Dermis microvascular lymphatic vessel endothelial cell (primary cell): Measurements from ENCODE around the gene ZNF717. TPM values are rescaled to one million over a fixed set of nuclear protein-coding genes. Genes with fewer than 3 reads are reported as not detected.
"Not testable (repeated sequence)": the region's sequence is repeated elsewhere in the genome, so short reads cannot be mapped to it uniquely, and the experiment has no call there.

ENCODE experiments used
- DNase-seq, 2 donors: peaks; one replicate each; pipeline versions ENCODE4 v3.0.0 to v3.0.0-alpha.2; 2010; ENCODE audit warnings: low read depth in 2 of 2
- total RNA-seq: library from RNA; depleted of rRNA; stranded (reverse); fragments of >200 nt; gene quantifications from 2 replicates; pipeline ENCODE4 v1.2.1, GENCODE V29; 2014

ZNF717 gene
- 7.2 TPM in 2 replicates for total RNA-seq

GRCh38 chr3:75785081-75785755 lies at the start of gene ZNF717:
ZNF717 (minus strand) TSS chr3:75785549; CDS start chr3:75783362, 2,187 bp downstream.
- DNase-seq, result peak; percentile 77 to 84

DNA sequence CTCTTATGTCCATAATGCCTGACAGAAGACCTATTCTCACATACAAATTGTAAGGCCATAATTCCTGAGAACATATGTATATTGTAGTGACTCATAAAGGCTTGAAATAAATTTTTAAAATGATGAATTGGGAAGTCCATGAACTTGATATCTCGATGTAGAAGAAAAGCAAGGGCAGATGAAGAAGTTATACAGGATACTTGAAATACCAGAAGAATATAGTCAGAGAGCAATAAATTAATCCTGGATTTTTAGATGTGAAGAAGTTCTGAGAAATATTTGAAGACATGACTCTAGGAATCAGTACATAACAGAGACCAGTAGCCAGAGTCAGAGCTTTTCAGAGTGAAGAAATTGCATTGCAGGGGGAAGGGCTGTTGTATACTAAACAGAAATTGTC lies 45.7 kb upstream of the ZNF717 start:
- DNase-seq, result not testable (repeated sequence)

GRCh38 chr3:75818019-75818418 lies 32.7 kb upstream of the ZNF717 start:
- DNase-seq, result not testable (repeated sequence)

DNA sequence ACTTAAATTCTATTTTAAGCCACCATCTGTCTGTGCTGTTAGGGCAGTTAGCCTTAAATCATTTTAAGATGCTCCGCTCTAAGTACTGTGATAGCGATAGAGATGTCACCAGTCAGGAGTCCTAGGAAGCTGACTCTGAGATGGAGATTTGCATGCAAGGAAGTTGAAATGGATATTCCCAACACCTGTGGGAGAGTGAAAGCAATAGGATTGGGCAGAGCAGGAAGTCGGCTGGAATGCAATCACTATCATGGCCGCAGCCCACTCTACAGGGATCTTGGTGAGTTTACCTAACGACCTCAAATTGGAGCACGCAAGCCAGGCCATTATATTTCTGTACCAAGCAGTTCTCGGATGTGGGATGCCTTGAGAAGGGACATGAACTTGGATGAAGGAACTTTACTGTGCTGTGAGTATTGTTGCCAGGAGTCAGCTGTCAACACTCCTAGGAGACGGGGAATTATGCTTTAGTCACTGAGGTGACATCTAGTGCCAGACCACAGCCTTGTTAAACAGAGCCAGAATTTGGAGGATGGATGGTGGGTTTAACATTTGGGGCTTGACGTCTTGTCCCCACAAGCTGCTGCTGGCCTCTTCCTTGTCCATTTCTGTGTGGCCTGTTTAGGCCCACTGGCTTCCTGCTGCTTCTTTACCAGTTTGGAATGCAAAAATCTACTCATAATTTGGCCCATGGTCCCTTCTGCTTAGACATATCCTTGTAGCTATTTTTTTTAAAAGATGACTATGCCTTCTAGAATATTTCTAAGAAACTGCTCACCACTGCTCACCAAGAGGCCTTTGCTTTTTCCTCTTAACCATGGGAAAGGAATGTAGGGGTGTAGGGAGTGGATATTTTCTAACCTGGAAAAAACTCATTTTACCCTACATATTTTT lies 31.2 kb upstream of the ZNF717 start:
- not testable (repeated sequence) for DNase-seq

GRCh38 chr3:75814797-75815196 lies 29.4 kb upstream of the ZNF717 start:
- no peak for DNase-seq

DNA sequence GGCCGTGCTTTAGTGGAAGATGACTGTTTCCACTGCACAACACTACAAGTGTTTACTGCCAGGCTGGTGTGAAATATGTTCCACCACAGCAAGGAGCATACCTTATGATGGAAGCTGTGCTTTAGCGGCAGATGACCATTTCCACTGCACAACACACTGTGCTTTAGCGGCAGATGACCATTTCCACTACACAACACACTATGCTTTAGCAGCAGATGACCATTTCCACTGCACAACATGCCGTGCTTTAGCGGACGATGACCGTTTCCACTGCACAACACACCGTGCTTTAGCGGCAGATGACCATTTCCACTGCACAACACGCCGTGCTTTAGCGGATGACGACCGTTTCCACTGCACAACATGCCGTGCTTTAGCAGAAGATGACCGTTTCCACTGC lies 2.8 kb downstream of the ZNF717 start:
- no peak for DNase-seq

GRCh38 chr3:75781079-75781745 lies 4.1 kb downstream of the ZNF717 start:
- DNase-seq, result no peak

GRCh38 chr3:75777742-75778141 lies 7.6 kb downstream of the ZNF717 start:
- DNase-seq, result peak; percentile 9 to 15

DNA sequence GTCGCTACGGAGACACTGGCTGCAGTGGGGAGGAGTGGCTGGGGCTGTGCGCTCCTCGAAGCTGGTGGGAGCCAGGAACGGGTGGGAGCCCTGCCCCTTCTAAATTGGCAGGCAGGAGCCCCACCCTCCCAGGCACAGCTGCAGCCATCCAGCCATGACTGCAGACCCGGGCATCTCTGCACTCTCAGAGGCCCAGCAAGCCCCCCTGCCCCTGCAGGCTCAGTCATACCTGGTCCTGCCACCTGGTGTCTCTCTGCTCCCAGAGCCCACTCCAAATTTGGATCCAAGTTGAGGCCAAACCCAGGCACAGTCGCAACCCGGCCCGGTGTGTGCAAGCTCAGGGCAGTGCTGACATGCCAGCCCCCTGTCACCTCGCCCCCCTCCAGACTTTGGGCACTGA lies 13.7 kb downstream of the ZNF717 start:
- DNase-seq, result not testable (repeated sequence)

DNA sequence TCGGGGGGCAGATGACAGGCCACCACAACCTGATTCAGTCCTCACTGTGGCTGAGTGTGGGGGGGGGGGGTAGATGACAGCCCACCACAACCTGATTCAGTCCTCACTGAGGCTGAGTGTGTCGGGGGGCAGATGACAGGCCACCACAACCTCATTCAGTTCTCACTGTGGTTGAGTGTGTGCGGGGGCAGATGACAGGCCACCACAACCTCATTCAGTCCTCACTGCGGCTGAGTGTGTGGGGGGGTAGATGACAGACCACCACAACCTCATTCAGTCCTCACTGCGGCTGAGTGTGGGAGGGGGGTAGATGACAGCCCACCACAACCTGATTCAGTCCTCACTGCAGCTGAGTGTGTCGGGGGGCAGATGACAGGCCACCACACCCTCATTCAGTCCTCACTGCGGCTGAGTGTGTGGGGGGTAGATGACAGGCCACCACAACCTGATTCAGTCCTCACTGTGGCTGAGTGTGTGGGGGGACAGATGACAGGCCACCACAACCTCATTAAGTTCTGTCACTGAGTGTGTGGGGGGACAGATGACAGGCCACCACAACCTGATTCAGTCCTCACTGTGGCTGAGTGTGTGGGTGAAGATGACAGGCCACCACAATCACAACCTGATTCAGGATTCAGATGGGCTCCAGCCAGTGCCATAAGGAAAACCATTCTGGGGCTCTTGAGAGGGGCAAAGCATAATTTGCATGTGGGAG lies 16.9 kb downstream of the ZNF717 start:
- DNase-seq, result no peak

- peak in 1 of 2 donors; percentile 5 for DNase-seq
Observed at GRCh38 chr3:75737831-75738493, 47.4 kb downstream of the ZNF717 start.

- no peak for DNase-seq
Observed at GRCh38 chr3:75727985-75728384, 57.4 kb downstream of the ZNF717 start.

DNA sequence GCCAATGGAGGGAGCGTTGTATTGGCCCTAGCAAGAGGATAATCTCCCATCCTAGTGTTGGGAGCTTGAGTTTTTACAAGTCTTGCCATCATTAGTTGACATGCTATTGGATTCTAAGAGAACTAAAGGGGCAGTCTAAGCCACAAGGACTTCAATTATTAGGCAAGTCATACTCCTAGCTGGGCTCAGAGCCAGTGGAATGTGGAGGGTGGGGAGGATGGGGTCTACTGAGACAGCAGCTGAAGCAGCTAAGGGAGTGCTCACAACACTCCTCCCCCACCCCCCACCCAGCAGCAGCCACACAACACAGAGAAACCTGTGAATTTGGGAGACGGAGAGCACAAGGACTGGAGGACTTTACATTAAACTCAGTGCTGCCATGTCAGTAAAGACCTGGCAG lies 93.3 kb downstream of the ZNF717 start:
- DNase-seq, result no peak

GRCh38 chr3:75687323-75687722 lies 98.0 kb downstream of the ZNF717 start:
- DNase-seq, result no peak

Other genes with a start within 250 kb of the ZNF717 start
- gene FRG2C, start 121.2 kb downstream of the ZNF717 start, total RNA-seq, result not detected in 2 replicates